GM19193 (cell line): ENCODE results near the gene KIF11.

Experiments
- POLR2A ChIP-seq: IDR thresholded peaks from 4 replicates; pipeline ENCODE4 v1.6.1; 2011; ENCODE audit not compliant: insufficient read depth, insufficient read length; ENCODE audit errors: extremely low read depth

Gene KIF11

DNA sequence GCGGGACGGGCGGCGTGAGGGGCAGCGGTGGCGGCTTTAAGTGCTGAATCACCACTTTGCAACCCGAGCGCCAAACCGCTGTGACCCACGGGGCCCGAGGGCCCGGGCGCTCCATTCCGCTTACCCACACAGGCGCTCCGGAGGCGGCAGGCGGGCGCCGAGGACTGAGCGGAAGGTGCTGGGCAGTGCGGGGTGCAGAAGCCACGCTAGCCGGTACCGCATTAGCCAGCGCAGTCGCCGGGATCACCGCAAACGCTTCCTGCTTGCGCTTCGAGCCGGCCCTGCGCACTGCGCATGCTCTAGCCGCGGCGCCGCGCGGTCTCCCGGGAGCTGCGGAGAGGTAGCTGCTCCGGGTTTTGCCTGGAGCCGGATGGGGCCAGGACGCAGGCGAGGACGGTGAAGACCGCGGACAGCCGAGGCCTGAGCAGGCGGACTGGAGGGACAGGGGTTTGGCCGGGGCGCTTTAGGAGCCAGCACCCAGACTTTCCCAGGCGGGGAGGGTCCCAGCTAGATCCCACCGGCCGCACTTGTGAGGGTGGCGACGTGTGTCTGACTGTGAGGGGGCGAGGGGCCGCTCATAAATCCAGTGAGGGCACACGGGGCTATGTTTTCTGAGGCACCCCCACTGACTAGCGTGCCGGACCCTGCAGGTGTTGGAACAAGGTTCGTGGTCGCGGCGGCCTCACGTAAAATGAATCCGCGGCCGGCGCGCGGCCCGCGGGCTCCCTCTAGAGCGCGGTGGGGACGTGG lies 19.0 kb upstream of the KIF11 start, which contains the start of gene IDE:
Gene IDE, minus strand, starts transcription at position 296 of the 750 bp plus-strand sequence. Its CDS starts 74 bp downstream, at position 222.
- TF ChIP-seq POLR2A: peak; percentile 87

- no peak for TF ChIP-seq POLR2A
Measured at GRCh38 chr10:92574548-92575261, 18.2 kb upstream of the KIF11 start.

- TF ChIP-seq POLR2A: no peak
Measured at GRCh38 chr10:92575961-92576360, 17.0 kb upstream of the KIF11 start.

- no peak for TF ChIP-seq POLR2A
Measured at GRCh38 chr10:92590623-92591549, 2.0 kb upstream of the KIF11 start.

DNA sequence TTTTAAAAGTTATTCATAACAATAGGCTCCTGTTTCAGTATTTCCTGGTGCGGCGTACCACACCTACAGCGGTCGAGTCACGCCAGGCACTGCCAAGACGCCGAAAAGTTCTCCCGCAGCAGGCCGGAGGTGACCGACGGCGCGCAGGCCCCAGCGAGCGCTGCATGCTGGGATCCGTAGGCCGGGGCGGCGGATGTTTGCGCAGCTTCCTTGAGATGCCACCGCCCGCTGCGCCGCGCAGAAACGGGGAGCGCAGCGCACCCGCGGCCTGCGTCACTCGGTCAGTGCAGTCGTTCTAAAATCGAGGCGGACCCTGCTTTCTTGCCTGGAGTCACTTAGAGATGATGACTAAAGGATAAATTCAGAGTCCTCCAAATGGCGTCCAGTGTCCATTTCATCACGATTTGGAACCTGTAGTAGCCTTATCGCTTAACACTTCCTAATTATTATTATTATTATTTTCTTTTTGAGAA lies 1.3 kb upstream of the KIF11 start:
- TF ChIP-seq POLR2A: peak; percentile 85

DNA sequence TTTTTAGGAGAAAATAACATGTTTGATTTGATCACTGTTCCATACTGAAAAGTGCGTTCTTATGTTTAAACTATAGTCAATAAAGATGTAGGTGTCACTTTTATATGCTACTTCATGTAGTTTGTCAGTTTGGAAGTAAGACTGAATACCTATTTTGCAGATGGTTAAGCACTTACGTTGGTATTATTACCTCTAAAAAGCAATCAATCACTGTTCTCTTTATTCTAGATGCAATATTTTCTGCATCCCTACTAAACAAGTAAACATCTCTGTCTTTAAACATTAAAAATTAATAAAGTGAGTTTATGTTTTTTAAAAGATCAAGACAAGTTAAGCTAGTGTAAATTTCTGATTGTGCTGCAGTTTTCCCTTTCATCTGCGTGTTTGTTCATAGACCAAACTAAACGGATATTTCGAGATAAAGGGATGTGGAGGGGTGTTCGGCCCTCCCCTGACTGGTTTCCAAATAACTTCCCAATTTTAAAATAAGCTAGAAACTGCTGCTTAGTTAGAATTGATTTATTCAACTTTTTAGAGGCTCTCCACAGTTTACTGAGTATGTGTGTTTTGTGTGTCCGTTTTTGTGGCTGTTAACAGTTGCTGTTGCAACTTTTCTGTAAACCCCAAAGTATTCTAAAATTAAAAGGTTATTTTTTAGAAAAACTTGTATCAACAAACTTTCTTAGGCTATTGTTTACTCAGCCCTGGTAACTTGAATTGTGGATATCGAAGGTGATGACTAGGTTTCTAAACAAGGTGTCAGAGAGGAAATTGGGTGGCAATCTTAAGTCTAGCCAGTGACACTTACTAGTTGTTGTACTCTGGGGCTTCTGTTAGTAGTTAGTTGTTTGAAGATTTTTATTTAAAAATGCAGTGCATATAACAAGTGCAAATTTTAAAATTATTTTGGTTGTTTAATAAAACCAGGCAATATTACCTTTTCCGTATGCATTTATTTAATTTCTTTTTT lies 974 bp downstream of the KIF11 start:
- TF ChIP-seq POLR2A: no peak

DNA sequence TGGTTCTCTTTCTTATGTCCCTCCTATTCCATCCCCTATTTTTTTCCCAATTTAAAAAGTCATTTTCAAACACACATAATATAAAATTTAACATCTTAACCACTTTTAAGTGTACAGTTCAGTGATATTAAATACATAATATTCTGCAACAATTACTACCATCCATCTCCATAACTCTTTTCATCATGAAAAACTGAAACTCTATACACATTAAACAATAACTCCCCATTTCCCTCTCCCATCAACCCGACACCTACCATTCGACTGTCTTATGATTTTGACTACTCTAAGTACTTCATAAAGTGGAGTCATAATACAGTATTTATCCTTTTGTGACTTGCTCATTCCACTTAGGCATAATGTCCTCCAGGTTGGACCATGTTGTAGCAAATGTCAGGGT lies 2.6 kb downstream of the KIF11 start:
- TF ChIP-seq POLR2A: no peak

- TF ChIP-seq POLR2A: no peak
Measured at GRCh38 chr10:92598321-92598720, 5.4 kb downstream of the KIF11 start.

- no peak for TF ChIP-seq POLR2A
Measured at GRCh38 chr10:92604841-92605240, 11.9 kb downstream of the KIF11 start.

- TF ChIP-seq POLR2A: no peak
Measured at GRCh38 chr10:92615515-92615914, 22.6 kb downstream of the KIF11 start.

DNA sequence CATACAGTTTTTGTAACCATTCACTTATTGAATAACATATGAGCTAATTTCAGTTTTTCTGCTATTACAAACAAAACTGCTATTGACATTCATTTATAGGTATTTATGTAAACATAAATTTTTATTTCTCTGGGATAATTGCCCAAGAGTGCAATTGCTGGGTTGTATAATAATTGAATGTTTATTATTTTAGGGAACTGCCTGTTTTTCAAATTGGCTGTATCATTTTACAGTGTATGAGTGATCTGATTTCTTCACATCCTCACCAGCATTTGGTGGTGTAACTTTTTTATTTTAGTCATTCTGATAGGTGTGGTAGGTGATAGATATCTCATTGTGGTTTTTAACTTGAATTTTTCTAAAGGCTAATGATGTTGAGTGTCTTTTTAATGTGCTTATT lies 26.4 kb downstream of the KIF11 start:
- no peak for TF ChIP-seq POLR2A

DNA sequence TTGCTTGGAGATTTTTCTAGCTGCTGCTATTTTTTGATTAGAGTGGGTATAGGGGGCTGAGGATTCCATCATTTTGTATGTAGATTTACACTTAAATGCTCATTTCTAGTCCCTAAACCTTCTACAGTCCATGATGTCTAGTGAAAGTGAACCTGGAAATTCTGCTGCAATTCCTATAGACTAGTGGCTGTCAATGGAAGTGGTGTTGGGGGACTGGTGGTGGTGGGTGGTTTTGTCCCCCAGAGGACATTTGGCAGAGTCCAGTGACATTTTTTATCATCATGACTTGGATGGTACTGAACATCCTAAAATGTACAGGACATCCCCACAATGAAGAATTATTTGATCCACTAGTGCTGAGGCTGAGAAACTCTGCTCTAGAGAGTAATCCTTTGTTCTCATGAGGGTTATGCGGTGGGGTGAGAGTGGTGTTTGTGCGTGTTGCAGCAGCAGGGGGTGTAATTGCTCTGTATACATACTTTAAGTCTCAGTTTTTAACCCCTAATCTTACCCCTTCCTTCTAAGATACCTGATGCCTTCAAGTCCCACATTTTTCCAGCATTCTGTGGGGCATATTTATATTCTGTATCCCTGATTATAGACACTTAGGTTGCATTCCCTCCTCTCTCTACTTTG lies 35.0 kb downstream of the KIF11 start:
- no peak for TF ChIP-seq POLR2A

GRCh38 chr10:92629945-92630344 lies 37.0 kb downstream of the KIF11 start:
- no peak for TF ChIP-seq POLR2A
